ENCODE results near the gene AKR1C8.

DNA sequence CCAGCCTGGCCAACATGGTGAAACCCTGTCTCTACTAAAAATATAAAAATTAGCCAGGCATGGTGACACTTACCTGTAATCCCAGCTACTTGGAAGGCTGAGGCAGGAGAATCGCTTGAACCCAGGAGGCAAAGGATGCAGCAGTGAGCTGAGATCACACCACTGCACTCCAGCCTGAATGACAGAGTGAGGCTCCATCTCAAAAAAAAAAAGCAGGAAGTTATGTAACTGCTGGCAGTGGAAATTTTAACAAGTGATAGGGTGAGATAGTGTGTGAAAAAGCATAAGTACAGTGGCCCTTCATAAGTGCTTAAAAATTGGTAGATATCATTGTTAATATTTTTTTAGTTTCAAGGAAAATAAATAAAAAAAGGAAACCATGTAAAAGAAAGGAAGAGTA is 78.4 kb downstream of the AKR1C8 start:
- TF ChIP-seq, protein P1, sequence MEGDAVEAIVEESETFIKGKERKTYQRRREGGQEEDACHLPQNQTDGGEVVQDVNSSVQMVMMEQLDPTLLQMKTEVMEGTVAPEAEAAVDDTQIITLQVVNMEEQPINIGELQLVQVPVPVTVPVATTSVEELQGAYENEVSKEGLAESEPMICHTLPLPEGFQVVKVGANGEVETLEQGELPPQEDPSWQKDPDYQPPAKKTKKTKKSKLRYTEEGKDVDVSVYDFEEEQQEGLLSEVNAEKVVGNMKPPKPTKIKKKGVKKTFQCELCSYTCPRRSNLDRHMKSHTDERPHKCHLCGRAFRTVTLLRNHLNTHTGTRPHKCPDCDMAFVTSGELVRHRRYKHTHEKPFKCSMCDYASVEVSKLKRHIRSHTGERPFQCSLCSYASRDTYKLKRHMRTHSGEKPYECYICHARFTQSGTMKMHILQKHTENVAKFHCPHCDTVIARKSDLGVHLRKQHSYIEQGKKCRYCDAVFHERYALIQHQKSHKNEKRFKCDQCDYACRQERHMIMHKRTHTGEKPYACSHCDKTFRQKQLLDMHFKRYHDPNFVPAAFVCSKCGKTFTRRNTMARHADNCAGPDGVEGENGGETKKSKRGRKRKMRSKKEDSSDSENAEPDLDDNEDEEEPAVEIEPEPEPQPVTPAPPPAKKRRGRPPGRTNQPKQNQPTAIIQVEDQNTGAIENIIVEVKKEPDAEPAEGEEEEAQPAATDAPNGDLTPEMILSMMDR (conservative IDR thresholded peaks at IDR 0.05) = no peak
- TF ChIP-seq ZFX (IDR thresholded peaks at IDR 0.05) = no peak

All from C4-2B (cell line).